ENCODE results near the gene PHF2.

Gene PHF2

DNA sequence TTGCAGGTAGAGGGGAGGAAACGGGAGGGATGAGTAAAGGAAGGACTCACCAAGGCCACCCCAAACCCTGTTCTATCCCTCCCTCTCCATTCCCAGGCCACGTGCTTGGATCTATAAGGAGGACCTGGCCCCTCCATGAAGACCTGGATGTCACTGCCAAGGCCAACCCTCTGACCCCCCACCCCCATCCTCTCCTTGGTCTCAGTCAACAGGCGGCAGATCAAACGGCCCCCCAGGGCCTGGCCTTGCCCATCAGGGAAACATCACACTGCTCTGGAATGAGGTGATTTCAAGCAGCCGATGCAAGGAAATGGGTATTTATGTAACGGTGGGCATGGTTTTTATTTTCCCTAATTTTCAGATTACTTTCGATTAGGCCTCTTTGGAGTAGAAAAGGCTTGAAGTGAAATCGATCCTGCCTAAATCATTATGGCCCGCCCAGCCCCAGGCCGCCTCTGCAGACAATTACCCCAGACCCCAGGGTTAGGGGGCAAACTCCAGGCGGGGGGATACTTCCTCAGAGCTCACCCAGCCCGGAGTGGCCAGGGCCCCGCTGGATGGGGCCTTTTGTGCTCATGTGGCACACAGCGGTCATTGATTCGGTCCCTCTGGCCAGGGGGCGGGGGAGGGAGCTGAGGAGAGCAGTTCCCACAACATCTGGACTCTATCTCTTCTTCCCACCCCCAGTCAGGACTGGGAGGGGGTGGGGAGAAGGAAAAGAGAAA lies 125.3 kb downstream of the PHF2 start:
- DNase-seq (ENCODE audit: low read depth), result no peak

DNA sequence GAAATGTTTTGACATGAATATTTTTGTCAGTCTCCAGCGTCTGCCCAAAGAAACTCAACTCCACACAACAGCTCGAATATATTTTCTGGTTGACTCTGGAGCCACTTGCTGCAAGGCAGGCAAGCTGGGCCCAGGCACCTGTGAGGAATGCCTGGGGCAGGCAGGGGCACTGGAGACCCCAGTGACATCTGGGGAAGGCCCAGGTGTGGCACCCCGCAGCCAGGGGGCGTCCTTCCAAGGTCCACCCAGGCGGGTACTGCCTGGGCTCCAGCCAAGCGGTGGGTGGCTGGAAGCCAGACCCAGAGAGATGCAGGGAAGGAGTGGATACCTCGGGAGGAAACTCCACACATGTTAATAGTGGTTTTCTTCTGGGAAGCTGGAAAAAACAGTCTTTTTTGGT lies 125.9 kb downstream of the PHF2 start:
- no peak for DNase-seq (ENCODE audit: low read depth)

DNA sequence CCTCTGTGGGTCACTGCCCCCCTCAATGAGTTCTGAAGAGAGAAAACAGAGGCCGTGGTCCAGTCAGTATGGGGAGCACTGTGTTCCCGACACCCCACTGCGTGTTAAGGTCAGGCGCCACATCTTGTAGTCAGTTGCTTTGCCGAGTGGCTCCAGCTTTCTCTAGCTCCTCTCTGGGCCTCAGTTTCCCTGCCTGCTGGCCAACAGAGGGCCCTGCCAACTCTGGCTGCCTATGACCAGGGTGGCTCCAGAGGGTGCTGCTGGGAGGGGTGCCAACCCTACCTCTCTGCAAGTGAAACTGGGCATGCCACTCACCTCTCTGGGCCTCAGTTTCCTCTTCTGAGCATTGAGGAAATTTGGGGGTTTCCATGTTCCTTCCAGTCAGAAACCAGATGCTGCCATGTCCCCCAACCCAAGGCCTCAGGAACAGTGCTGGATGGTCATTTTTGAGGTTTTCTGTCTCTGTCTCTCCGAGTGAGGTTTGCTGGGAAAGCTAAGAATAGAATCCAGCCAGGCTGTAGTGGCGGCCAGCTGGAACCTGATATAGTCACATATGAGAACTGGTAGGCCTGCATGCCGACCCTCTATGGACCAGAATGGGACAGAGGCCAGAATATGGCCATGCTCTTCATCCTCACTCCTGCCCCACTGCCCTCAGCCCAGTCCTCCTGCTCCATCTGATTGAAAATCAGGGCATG lies 132.1 kb downstream of the PHF2 start:
- DNase-seq (ENCODE audit: low read depth), result no peak

DNA sequence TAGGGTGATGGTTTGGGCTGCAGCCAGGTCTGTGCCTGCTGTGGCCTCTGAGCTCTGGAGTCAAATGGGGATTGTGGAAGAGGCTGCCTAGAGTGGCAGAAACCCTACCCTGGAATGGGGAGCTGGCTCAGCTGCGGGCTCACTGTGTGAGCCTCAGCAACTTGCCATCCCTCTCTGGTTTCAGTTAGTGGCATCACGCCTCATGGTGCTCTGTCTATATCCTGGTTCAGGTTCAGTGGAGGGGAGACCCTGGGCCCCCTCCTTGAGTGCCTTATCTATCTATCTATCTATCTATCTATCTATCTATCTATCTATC lies 132.6 kb downstream of the PHF2 start:
- DNase-seq (ENCODE audit: low read depth), result no peak

DNA sequence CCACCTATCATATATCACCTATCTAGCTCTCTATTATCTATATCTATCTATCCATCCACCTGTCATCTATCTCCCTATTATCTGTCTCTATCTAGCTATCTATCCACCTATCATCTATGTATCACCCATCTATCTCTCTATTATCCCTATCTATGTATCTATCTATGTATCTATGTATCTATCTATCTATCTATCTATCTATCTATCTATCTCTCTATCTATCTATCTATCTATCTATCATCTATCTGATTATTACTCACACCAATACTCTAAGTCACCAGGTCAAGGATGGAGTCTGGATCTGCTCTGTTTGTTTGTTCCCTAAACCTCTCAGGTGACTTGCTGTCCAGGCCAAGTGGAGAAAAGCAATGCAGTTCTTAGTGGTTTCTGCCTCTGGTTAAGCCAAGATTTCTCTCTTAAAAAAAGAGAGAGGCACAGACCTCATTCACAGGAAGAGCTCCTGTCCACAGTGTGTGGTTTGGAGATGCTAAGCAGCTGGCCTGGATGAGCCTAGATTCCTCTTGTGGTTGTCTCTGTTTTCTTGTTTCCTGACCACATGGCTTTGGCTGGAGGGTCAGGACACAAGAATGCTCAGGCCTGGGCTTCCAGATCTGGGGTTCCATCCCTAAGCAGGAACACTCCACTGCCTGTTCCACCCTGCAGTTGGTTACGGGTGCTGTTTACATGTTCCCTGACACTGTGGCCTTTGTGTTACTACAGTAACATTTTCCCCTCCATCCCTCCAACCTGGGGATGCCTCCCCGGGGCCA lies 133.4 kb downstream of the PHF2 start:
- no peak for DNase-seq (ENCODE audit: low read depth)

DNA sequence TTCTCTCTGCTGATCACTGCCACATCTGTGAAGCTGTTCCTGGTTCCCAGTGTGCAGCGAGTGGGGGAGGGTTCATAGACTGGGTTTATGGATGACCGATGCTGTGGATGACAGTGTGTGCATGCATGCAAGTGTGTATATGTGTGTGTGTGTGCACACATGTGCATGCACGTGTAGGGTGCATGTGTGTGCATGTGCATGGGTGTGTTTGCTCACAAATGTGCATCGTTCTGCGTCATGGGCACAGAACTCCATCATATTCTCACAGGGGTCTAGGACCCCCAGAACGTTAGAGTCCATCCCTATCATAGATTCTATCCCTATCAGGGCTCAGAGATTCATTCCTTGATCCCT lies 134.0 kb downstream of the PHF2 start:
- no peak for DNase-seq (ENCODE audit: low read depth)

DNA sequence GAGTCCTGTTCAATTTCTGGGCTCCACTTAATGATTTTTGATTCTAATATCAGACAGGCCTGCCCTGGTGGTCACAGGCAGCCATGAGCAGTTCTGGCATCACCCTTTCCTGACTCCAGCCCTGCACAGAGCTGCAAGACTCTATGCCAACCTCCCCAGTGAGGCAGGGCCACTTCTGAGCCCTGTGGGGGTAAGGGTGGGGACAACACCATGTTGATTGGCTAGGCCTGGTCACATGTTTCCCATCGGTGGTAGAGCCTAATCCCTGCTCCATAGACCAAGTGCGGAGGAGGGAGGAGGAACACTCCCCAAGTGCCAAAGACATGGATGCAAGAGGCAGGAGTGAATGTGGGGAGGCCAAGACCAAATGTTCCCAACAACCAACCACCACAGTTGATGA lies 134.6 kb downstream of the PHF2 start:
- DNase-seq (ENCODE audit: low read depth), result no peak

DNA sequence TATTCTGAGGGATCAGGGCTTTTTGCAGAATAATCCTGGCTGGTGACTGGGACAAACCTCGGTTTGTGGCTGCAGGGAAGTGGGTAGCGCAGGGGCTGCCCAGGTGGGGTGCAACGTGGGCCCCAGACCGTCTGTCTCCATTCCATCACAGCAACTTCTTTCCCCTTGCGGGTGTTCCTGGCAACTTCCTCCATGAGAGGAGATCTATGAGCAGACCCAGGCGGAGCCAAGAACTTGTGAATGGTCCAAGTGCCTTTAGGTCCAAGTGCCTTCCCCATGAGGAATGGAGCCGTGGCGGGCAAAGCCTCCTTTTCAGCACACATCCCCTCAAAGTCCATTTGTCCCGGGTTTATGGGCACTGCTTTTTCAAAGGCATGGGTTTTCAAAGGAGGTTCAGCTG lies 136.5 kb downstream of the PHF2 start:
- no peak for DNase-seq (ENCODE audit: low read depth)

DNA sequence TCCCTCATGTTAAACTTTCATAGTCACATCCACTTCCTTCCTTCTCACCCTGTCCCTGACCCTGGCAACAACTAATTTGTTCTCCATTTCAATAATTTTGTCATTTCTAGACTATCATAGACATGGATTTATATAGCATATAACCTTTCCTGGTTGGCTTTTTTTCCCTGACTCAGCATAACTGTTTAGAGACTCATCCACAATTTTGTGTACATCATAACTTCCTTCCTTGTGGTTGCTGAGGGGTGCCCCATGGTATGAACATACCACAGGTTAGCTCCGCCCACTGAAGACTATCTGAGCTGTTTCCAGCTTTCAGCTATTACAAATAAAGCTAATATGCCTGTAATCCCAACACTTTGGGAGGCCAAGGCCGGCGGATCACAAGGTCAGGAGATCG lies 137.3 kb downstream of the PHF2 start:
- DNase-seq (ENCODE audit: low read depth), result no peak

DNA sequence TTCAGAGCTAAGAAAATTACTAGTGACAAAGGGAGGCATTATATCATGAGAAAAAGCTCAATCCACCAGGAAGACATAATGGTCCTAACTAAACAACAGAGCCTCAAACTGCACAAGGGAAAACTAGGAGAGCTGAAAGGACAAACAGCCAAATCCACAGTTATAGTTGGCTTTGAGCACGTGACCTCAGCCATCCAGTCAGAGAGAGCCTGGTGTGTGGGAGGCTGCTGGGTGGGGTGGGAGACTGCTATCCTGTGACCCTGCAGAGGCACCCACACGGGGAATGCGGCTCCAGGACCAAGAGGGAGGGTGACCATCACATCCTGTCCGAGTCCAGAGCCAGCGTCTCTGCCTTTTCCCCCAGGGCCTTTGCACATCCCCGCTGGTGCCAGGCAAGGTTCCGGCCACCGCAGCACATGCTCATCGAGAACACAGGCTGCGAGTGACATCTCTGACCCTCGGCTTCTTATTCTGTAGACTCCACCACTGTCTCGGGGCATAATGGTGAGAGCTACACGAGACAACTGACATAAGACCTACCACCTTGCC lies 145.1 kb downstream of the PHF2 start:
- no peak for DNase-seq (ENCODE audit: low read depth)

DNA sequence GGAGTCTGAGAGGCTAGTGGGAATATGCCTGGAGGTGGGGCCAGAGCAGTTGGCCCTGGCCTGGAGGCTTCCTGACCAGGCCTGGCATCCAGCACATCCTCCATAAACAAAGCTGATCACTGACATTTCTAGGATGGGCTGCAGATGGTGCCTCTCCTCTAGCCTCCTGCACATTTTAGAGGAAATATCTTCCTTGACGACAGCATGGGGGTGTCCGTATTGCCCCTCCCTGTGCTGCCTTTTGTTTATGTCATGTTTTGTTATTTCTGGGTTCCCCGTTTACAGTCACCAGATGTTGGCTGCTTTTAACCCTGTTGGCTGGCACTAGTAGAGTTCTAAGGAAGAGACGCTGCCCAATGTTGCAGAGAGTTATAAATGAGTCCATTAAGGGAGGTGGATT lies 148.5 kb downstream of the PHF2 start:
- no peak for DNase-seq (ENCODE audit: low read depth)

DNA sequence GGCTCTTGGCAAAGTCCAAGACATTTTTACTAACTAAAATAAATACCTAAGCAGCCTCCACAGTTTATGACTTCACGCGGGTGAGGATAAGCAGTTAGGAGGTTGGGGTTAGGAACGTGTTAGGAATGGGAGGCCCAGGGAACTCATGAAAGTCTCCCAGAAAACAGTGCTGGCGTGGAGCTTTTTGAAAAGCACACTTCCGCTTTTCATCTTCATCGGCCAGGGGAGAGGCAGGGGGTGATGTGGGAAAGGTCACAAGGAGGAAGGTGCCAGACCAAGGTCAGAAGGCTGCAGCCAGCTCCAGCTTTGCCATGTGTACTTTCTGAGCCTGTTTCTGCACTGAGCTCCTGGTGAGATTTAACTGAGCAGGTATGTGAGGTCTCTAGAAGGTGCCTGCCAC lies 149.0 kb downstream of the PHF2 start:
- no peak for DNase-seq (ENCODE audit: low read depth)

DNA sequence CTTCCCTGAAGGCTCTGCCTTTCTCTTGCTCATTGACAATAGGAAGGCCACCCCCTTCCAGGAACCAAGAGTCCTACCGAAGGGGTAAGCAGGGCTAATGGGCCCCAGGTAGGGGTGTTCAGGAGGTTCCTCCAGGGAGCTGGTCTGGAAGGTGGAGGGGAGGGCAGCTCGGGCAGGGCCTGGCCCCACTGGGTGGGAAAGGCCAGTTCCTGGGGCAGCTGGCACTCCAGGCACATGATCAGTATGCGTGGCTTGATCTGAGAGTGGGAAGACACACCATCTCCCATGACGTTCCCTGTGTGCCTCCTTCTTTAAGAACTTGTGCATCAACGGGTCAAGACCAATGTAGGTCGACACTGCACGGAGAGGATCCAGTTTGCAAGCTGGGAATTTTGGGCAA lies 149.8 kb downstream of the PHF2 start:
- no peak for DNase-seq (ENCODE audit: low read depth)
